Measurements from ENCODE around the gene AMPD2. TPM values are rescaled to one million over a fixed set of nuclear protein-coding genes. Genes with fewer than 3 reads are reported as not detected.

AMPD2 gene
- total RNA-seq, 1 donor from 2014 or later: 38.5 TPM

DNA sequence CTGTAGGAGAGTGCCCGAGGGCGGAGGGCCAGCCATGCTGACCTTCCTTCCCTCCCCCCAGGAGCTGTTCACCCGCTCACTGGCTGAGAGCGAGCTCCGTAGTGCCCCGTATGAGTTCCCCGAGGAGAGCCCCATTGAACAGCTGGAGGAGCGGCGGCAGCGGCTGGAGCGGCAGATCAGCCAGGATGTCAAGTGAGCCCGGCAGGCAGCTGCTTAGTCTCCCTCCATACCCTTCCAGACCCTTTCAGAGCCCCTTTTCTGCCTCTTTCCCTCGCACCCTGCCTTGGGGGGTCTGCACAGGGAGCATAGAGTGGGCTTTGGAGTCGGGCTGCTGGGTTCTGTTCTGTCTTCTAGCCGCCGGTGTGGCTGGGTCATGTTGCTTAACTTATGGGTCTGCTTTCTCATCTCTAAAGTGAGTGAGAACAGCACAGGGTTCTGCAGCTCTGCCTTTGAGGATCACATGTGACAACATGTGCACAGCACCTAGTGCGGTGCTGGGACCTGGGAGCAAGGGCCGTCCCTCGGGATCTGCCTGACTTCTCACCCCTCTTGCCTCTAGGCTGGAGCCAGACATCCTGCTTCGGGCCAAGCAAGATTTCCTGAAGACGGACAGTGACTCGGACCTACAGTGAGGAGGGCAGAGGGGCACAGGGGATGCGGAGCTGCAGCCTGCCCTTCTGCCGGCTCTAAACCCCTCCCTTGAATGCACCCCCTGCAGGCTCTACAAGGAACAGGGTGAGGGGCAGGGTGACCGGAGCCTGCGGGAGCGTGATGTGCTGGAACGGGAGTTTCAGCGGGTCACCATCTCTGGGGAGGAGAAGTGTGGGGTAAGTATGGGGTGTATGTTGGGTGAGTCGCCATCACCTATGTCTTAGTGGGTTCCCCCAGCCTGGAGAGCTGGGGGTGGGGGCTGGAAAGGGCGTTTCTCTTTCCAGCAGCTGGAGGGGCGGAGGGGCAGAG, 6.2 kb downstream of the AMPD2 start:
- DNase-seq (ENCODE audit: extremely low spot score in 2 of 2): no peak
- Histone ChIP-seq H3K36me3 (peaks cover 0 to 42% of the 10 kb centered on the region in 2 donors), H3K4me1 (peaks cover 54% of the 10 kb centered on the region), H3K27me3 (no peaks in the 10 kb centered on the region), H3K4me3 (peak overlapping the region; percentile 10 to 22), H3K9me3 (no peaks in the 10 kb centered on the region), H3K27ac (peak overlapping the region; percentile 91)
- TF ChIP-seq POLR2AphosphoS5 (IDR thresholded peaks at IDR 0.05; ENCODE audit: insufficient read depth in 1 of 2, low read depth in 1 of 2): peak in 1 of 2 donors; percentile 10
- TF ChIP-seq POLR2A (IDR thresholded peaks at IDR 0.05): no peak
- TF ChIP-seq, protein P1, sequence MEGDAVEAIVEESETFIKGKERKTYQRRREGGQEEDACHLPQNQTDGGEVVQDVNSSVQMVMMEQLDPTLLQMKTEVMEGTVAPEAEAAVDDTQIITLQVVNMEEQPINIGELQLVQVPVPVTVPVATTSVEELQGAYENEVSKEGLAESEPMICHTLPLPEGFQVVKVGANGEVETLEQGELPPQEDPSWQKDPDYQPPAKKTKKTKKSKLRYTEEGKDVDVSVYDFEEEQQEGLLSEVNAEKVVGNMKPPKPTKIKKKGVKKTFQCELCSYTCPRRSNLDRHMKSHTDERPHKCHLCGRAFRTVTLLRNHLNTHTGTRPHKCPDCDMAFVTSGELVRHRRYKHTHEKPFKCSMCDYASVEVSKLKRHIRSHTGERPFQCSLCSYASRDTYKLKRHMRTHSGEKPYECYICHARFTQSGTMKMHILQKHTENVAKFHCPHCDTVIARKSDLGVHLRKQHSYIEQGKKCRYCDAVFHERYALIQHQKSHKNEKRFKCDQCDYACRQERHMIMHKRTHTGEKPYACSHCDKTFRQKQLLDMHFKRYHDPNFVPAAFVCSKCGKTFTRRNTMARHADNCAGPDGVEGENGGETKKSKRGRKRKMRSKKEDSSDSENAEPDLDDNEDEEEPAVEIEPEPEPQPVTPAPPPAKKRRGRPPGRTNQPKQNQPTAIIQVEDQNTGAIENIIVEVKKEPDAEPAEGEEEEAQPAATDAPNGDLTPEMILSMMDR (IDR thresholded peaks at IDR 0.05): no peak
- intact Hi-C loops (cut with DNase I): loop anchor here (10.0 kb wide), 1 partner anchor 81 kb away; the partner anchor contains the start of gene GNAI3

- Histone ChIP-seq H3K27ac (no peak overlapping the region), H3K36me3 (peaks cover 0 to 51% of the 10 kb centered on the region in 2 donors)
Observed at GRCh38 chr1:109626682-109627408, 7.2 kb downstream of the AMPD2 start.

GRCh38 chr1:109627692-109628399, 8.2 kb downstream of the AMPD2 start:
- Histone ChIP-seq H3K36me3 (peaks cover 0 to 51% of the 10 kb centered on the region in 2 donors), H3K4me3 (no peak overlapping the region), H3K27ac (no peak overlapping the region), H3K27me3 (no peaks in the 10 kb centered on the region), H3K9me3 (no peaks in the 10 kb centered on the region), H3K4me1 (peaks cover 51% of the 10 kb centered on the region)
- DNase-seq (ENCODE audit: extremely low spot score in 2 of 2): no peak
- intact Hi-C loops (cut with DNase I): loop anchor here (10.0 kb wide), 1 partner anchor 83 kb away; the partner anchor contains the start of gene GNAI3
- no peak for TF ChIP-seq POLR2A (IDR thresholded peaks at IDR 0.05)
- TF ChIP-seq, protein P1 (IDR thresholded peaks at IDR 0.05): no peak
- TF ChIP-seq POLR2AphosphoS5 (IDR thresholded peaks at IDR 0.05; ENCODE audit: insufficient read depth in 1 of 2, low read depth in 1 of 2): no peak

More at GRCh38 chr1:109626682-109627408, 7.2 kb downstream of the AMPD2 start:
- H3K4me1 ChIP-seq: peaks cover 51% of the 10 kb centered on the region
- no peak for TF ChIP-seq POLR2A (IDR thresholded peaks at IDR 0.05)
- H3K9me3 ChIP-seq: no peaks in the 10 kb centered on the region
- DNase-seq (ENCODE audit: extremely low spot score in 2 of 2): no peak
- H3K27me3 ChIP-seq: no peaks in the 10 kb centered on the region
- intact Hi-C loops (cut with DNase I): loop anchor here (10.0 kb wide), 1 partner anchor 82 kb away; the partner anchor contains the start of gene GNAI3
- H3K4me3 ChIP-seq: no peak overlapping the region

GRCh38 chr1:109628540-109629321, 9.1 kb downstream of the AMPD2 start:
- Histone ChIP-seq H3K4me3 (no peak overlapping the region), H3K27ac (no peak overlapping the region), H3K4me1 (peaks cover 48% of the 10 kb centered on the region), H3K36me3 (peaks cover 0 to 51% of the 10 kb centered on the region in 2 donors), H3K9me3 (no peaks in the 10 kb centered on the region), H3K27me3 (no peaks in the 10 kb centered on the region)
- DNase-seq (ENCODE audit: extremely low spot score in 2 of 2): peak in 1 of 2 donors; percentile 89
- intact Hi-C loops (cut with DNase I): loop anchor here (10.0 kb wide), 1 partner anchor 84 kb away; the partner anchor contains the start of gene GNAI3
- TF ChIP-seq POLR2A (IDR thresholded peaks at IDR 0.05) (no peak), POLR2AphosphoS5 (IDR thresholded peaks at IDR 0.05; ENCODE audit: insufficient read depth in 1 of 2, low read depth in 1 of 2) (no peak)
- TF ChIP-seq, protein P1 (IDR thresholded peaks at IDR 0.05): no peak

All from vagina (tissue), 2 donors.